Fibroblast of gingiva (primary cell): ENCODE results near the gene HSPA1B.
"Not testable (repeated sequence)": the region's sequence is repeated elsewhere in the genome, so short reads cannot be mapped to it uniquely, and the experiment has no call there.

ENCODE experiments used
- DNase-seq: peaks from one replicate; pipeline ENCODE4 v3.0.0-alpha.2; 2011; ENCODE audit warnings: low read depth

HSPA1B gene

GRCh38 chr6:31799781-31800180, 27.8 kb upstream of the HSPA1B start:
- no peak for DNase-seq

DNA sequence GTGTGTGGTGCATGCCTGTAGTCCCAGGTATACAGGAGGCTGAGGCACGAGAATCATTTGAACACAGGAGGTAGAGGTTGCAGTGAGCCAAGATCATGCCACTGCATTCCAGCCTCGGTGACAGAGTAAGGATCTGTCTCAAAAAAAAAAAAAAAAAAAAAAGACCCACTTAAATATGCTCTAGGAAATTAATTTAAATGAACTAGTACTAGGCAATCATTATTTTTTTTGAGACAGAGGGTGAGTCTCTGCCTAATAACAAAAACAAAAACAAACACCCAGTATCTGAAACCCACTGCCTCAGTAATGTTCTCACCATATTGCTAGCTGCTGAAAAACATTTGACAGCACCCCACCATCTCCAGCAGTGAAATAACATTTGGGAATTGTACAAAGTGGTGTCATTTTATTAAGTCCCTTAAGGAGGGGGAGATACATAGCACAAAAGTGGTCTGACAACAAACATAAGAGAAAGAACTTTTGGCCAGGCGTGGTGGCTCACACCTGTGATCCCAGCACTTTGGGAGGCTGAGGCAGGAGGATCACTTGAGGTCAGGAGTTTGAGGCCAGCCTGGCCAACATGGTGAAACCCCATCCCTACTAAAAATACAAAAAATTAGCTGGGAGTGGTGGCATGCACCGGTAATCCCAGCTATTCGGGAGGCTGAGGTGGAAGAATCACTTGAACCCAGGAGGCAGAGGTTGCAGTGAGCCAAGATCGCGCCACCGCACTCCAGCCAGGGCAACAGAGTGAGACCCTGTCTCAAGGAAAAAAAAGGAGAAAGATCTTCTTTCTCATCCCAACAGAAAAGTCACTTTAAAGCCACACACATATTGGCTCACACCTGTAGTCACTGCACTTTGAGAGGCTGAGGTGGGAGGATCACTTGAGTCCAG, 26.3 kb upstream of the HSPA1B start:
- not testable (repeated sequence) for DNase-seq

DNA sequence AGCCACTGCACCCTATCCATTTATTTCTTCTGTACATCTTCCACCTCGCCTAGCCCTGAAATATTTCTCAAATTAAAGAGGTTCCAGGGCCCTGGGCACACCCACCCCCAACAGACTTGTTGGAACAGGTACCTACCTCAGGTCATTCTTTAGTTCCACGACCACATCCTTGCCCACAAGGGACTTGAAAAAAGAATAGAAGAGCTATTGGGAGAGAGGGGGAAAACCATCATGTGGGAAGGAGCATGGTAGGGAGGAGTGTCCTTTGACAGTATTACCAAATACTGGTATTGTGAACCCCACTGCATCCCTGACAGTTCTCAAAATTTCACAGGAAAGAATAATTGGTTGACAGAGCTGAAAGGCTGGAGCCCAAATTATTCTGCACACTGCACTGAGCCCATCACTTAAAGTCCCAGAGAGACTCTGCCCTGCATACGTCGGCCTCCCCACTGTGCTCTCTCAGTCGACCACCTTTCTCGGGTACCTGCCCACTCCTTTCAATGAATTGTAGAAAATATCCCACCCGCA, 21.5 kb upstream of the HSPA1B start:
- DNase-seq, result no peak

DNA sequence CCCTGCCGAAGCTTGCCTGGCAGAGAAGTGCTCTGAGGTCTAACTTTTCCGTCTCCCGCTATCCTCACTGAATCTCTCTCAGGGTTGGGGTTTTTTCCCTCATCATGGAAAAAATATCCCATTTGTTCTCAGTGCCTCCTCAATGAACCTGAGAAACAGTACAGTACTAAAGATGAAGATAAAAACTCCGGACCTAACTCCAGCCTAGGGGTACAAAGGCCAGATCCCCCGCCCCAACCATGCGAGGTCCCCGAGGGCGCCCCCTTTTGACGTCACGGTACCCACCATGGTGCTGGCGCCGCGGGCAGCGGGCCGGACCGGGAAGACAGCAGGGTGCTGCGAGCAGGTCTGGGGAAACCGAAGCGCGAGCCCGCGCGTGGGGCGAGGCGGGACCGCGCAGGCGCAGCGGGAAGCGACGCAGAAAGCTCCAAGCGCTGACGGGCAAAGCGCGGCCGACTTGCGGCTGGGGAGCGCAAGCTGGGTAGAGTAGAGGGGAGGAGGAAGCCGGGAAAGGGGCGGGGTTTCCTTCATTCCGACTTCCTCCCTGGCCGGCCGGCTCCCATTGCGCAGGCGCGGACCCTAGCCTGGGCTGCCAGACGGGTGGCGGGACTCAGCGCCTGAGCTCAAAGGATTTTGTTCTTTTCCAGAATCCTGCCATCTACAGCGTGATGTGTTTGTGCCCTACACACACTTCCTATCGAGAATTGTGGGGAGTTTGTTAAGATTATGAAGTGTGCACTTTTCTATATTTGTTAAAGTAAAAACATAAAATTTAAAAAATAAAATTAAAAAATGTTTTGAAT, 20.9 kb upstream of the HSPA1B start, which contains the start of gene LSM2:
LSM2 (minus strand) TSS at position 497 of the 803 bp plus-strand sequence; CDS start at position 288, 209 bp downstream.
- peak; percentile 97 for DNase-seq

GRCh38 chr6:31808599-31808998, 18.9 kb upstream of the HSPA1B start:
- DNase-seq, result not testable (repeated sequence)

- DNase-seq, result no peak
Measured at GRCh38 chr6:31811645-31812044, 15.9 kb upstream of the HSPA1B start.

DNA sequence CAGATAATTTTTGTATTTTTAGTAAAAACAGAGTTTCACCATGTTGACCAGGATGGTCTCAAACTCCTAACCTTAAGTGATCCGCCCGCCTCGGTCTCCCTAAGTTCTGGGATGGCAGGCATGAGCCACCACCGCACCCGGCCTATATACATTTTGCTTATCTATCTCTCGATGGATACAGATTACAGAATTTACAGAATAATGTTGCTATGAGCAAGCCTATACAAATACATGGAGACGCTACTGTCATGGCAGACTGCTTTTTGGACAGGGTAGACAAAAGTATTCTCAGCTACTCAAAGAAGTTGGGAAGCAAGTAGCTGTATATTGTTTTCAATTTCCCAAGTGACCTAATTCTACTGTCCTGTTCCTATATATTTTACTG, 14.1 kb upstream of the HSPA1B start:
- no peak for DNase-seq

DNA sequence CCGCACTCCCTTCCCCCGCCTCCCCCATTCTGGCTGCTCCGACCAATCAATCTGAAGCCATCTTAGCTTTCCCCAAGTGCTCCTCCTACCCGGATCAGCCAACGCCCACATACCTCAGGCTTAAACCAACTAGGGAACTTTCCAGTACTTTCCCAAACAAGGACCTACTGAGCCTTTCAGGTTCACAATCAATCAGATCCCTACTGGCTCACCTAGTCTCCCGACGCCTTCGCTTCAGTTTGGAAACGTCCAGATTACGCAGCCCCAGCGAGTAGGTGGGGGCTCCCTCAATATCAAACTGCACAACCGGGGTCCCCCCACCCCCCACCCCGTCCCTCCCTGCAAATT, 12.9 kb upstream of the HSPA1B start:
- DNase-seq, result peak; percentile 98

- DNase-seq, result peak; percentile 97
Measured at GRCh38 chr6:31815025-31815838, 12.3 kb upstream of the HSPA1B start, which contains the start of the genes HSPA1A and HSPA1L. HSPA1A (plus strand) TSS chr6:31815543; CDS start chr6:31815757, 214 bp downstream. HSPA1L (minus strand) TSS chr6:31815283; CDS start chr6:31811972, 3,311 bp downstream.

- DNase-seq, result not testable (repeated sequence)
Measured at GRCh38 chr6:31817133-31817928, 10.2 kb upstream of the HSPA1B start.

GRCh38 chr6:31817929-31818511, 9.5 kb upstream of the HSPA1B start:
- not testable (repeated sequence) for DNase-seq

GRCh38 chr6:31819871-31820299, 7.7 kb upstream of the HSPA1B start:
- no peak for DNase-seq

- DNase-seq, result not testable (repeated sequence)
Measured at GRCh38 chr6:31820399-31820798, 7.1 kb upstream of the HSPA1B start.

- no peak for DNase-seq
Measured at GRCh38 chr6:31821301-31822035, 6.1 kb upstream of the HSPA1B start.

- DNase-seq, result peak; percentile 98
Measured at GRCh38 chr6:31822036-31822821, 5.3 kb upstream of the HSPA1B start.

- DNase-seq, result not testable (repeated sequence)
Measured at GRCh38 chr6:31823592-31824196, 3.8 kb upstream of the HSPA1B start.

DNA sequence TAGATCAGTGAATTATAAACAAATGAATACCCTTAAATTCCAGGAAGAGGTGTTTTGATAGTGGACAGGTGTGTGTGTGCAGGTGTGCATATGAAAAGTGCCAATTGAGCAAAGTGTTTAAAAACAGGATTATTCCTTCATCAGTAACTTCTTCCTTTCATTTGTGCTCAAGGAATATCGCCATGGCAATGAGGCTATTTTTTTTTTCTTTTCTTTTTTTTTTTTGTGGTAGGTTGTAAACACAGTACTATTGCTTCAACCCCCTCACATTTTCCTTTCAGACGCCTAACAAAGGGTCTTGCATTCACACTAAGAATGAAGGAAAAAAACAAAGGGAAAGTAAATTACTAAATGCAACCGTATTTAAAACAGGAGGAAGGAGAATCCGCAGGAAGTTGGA, 2.0 kb upstream of the HSPA1B start:
- no peak for DNase-seq

- DNase-seq, result peak; percentile 97
Measured at GRCh38 chr6:31826793-31827285, 699 bp upstream of the HSPA1B start.
